Left lung (tissue), 10 donors: Measurements from ENCODE around the gene ALDOC. TPM values are rescaled to one million over a fixed set of nuclear protein-coding genes. Genes with fewer than 3 reads are reported as not detected.

Experiments used
- ATAC-seq: fragments of 200-7000 bp; cut with Tn5 transposase; one replicate; pipeline ENCODE4 v1.9.1; 2020; ENCODE audit warnings: moderate library complexity
- DNase-seq, 4 donors: peaks; one replicate each; pipeline ENCODE4 v3.0.0-alpha.2; 2013 to 2020
- H3K27ac ChIP-seq, 2 donors: fragments of 200-600 bp; sonication (generic) in 1 of 2; one replicate each; pipeline versions ENCODE4 v1.5.0 to v1.8.0; 2020 to 2021
- H3K27me3 ChIP-seq, 2 donors: fragments of 200-600 bp; sonication (generic) in 1 of 2; one replicate each; pipeline versions ENCODE4 v1.5.0 to v1.8.0; 2020 to 2021
- H3K36me3 ChIP-seq, 2 donors: fragments of 200-600 bp; sonication (generic) in 1 of 2; one replicate each; pipeline versions ENCODE4 v1.5.0 to v1.8.0; 2020 to 2021
- H3K4me1 ChIP-seq, 2 donors: fragments of 200-600 bp; one replicate each; pipeline ENCODE4 v1.8.0; 2021
- H3K4me3 ChIP-seq, 2 donors: fragments of 200-600 bp; sonication (generic) in 1 of 2; one replicate each; pipeline versions ENCODE4 v1.5.0 to v1.8.0; 2020 to 2021; ENCODE audit warnings: mild to moderate bottlenecking in 1 of 2
- H3K9me3 ChIP-seq, 2 donors: fragments of 200-600 bp; sonication (generic) in 1 of 2; one replicate each; pipeline versions ENCODE4 v1.5.0 to v1.8.0; 2020 to 2021
- CTCF ChIP-seq, 2 donors: fragments of 200-600 bp; sonication (generic) in 1 of 2; IDR thresholded peaks; one replicate each; pipeline versions ENCODE4 v1.5.0 to v1.8.0; 2021; ENCODE audit warnings: antibody characterized with exemption in 2 of 2
- intact Hi-C, 2 donors: fragments of 100-400 bp; cut with DNase I; formaldehyde crosslinking; loops; one replicate each; pipeline versions ENCODE4 v1.11.2 to v1.14.2; 2022
- polyA plus RNA-seq, 6 donors: library from polyadenylated mRNA; unstranded; fragments of 120-200 nt; gene quantifications; one replicate each; pipeline ENCODE4 v1.2.1, GENCODE V29; 2013; ENCODE audit not compliant: insufficient read length in 6 of 6
- total RNA-seq, 2 donors: library from RNA; stranded (reverse); fragmentation: NEBNext Ultra II Directional; extraction: Animal tissue kit (Norgen Biotek cat#: 25700); gene quantifications; one replicate each; pipeline ENCODE4 v1.2.1, GENCODE V29; 2021
- donor health status: DM: no; HTN: yes; CAD: no.
- donor health status: DM: no; HTN: no; CAD: no.

Gene ALDOC
- total and polyA plus RNA-seq, 8 donors: 10.9 to 25.5 (median 18.6) TPM

GRCh38 chr17:28538296-28538895 is 38.3 kb downstream of the ALDOC start:
- no peaks in the 10 kb centered on the region for H3K27me3 ChIP-seq
- H3K4me1 ChIP-seq: no peaks in the 10 kb centered on the region
- intact Hi-C loops: loop anchor here in 1 of 2 donors (5.0 kb wide), 1 partner anchor 41 kb away; no protein-coding TSS in a partner anchor
- no peak for DNase-seq
- no peak for TF ChIP-seq CTCF (IDR thresholded peaks at IDR 0.05)
- H3K9me3 ChIP-seq: no peaks in the 10 kb centered on the region
- H3K27ac ChIP-seq: no peak overlapping the region
- H3K36me3 ChIP-seq: no peaks in the 10 kb centered on the region
- ATAC-seq: no peak
- H3K4me3 ChIP-seq: no peak overlapping the region

- Histone ChIP-seq H3K4me3 (no peak overlapping the region), H3K4me1 (no peaks in the 10 kb centered on the region), H3K9me3 (no peaks in the 10 kb centered on the region), H3K27me3 (no peaks in the 10 kb centered on the region), H3K36me3 (no peaks in the 10 kb centered on the region), H3K27ac (no peak overlapping the region)
- DNase-seq: no peak
- no peak for TF ChIP-seq CTCF (IDR thresholded peaks at IDR 0.05)
- ATAC-seq: no peak
- intact Hi-C loops: loop anchor here in 1 of 2 donors (5.0 kb wide), 1 partner anchor 40 kb away; no protein-coding TSS in a partner anchor
These were observed 39.5 kb downstream of the ALDOC start for GRCh38 chr17:28537219-28537610.

GRCh38 chr17:28536532-28537218 is 40.0 kb downstream of the ALDOC start:
- no peaks in the 10 kb centered on the region for H3K9me3 ChIP-seq
- intact Hi-C loops: loop anchor here in 1 of 2 donors (5.0 kb wide), 1 partner anchor 39 kb away; no protein-coding TSS in a partner anchor
- no peak for DNase-seq
- H3K27ac ChIP-seq: no peak overlapping the region
- no peak for TF ChIP-seq CTCF (IDR thresholded peaks at IDR 0.05)
- H3K4me3 ChIP-seq: no peak overlapping the region
- no peak for ATAC-seq
- H3K36me3 ChIP-seq: no peaks in the 10 kb centered on the region
- no peaks in the 10 kb centered on the region for H3K27me3 ChIP-seq
- no peaks in the 10 kb centered on the region for H3K4me1 ChIP-seq

GRCh38 chr17:28534740-28535375 is 41.8 kb downstream of the ALDOC start:
- no peak overlapping the region for H3K4me3 ChIP-seq
- H3K4me1 ChIP-seq: no peaks in the 10 kb centered on the region
- TF ChIP-seq CTCF (IDR thresholded peaks at IDR 0.05): no peak
- DNase-seq (no peak), ATAC-seq (no peak)
- intact Hi-C loops: loop anchor here in 1 of 2 donors (5.0 kb wide), 1 partner anchor 38 kb away; no protein-coding TSS in a partner anchor
- no peaks in the 10 kb centered on the region for H3K9me3 ChIP-seq
- no peaks in the 10 kb centered on the region for H3K27me3 ChIP-seq
- no peak overlapping the region for H3K27ac ChIP-seq
- H3K36me3 ChIP-seq: no peaks in the 10 kb centered on the region
